DND-41 (cell line): ENCODE results near the gene MAP1LC3B.

Source experiments
- EZH2 ChIP-seq: IDR thresholded peaks from 3 replicates; pipeline ENCODE4 v1.6.1; 2012; ENCODE audit warnings: borderline replicate concordance, low read depth, mild to moderate bottlenecking, moderate library complexity, low read length, inconsistent platforms; ENCODE audit not compliant: severe bottlenecking
- TF ChIP-seq, protein P1 (sequence below): IDR thresholded peaks from 2 replicates; pipeline ENCODE4 v1.5.1; 2012; ENCODE audit warnings: borderline replicate concordance, low read length, moderate library complexity, mild to moderate bottlenecking; ENCODE audit not compliant: poor library complexity, severe bottlenecking; ENCODE audit errors: extremely low read depth

GRCh38 chr16:87410968-87411367 lies 18.8 kb downstream of the MAP1LC3B start:
- TF ChIP-seq, protein P1, sequence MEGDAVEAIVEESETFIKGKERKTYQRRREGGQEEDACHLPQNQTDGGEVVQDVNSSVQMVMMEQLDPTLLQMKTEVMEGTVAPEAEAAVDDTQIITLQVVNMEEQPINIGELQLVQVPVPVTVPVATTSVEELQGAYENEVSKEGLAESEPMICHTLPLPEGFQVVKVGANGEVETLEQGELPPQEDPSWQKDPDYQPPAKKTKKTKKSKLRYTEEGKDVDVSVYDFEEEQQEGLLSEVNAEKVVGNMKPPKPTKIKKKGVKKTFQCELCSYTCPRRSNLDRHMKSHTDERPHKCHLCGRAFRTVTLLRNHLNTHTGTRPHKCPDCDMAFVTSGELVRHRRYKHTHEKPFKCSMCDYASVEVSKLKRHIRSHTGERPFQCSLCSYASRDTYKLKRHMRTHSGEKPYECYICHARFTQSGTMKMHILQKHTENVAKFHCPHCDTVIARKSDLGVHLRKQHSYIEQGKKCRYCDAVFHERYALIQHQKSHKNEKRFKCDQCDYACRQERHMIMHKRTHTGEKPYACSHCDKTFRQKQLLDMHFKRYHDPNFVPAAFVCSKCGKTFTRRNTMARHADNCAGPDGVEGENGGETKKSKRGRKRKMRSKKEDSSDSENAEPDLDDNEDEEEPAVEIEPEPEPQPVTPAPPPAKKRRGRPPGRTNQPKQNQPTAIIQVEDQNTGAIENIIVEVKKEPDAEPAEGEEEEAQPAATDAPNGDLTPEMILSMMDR, result peak; percentile 7
- no peak for TF ChIP-seq EZH2
